KMS-11 (cell line): ENCODE results near the gene PCNX2.

Experiments
- H2AFZ ChIP-seq: fragments of 200-600 bp; sonication (generic); 2 replicates; pipeline ENCODE4 v1.6.1; 2016; ENCODE audit warnings: antibody characterized with exemption, mixed run types, low read depth
- H3K27ac ChIP-seq: fragments of 200-600 bp; sonication (generic); 2 replicates; pipeline ENCODE4 v1.6.1; 2016; ENCODE audit warnings: mild to moderate bottlenecking, mixed run types
- H3K27me3 ChIP-seq: fragments of 200-600 bp; sonication (generic); 2 replicates; pipeline ENCODE4 v1.6.1; 2017; ENCODE audit warnings: mild to moderate bottlenecking, low read depth, mixed run types, moderate library complexity; ENCODE audit not compliant: insufficient read depth
- H3K36me3 ChIP-seq: fragments of 200-600 bp; sonication (generic); 2 replicates; pipeline ENCODE4 v1.6.1; 2017; ENCODE audit warnings: mild to moderate bottlenecking, mixed run types; ENCODE audit not compliant: insufficient read depth
- H3K4me1 ChIP-seq: fragments of 200-600 bp; sonication (generic); 2 replicates; pipeline ENCODE4 v1.6.1; 2016; ENCODE audit warnings: mild to moderate bottlenecking, low read depth, mixed run types; ENCODE audit not compliant: poor library complexity, severe bottlenecking
- H3K4me2 ChIP-seq: fragments of 200-600 bp; sonication (generic); 2 replicates; pipeline ENCODE4 v1.7.0; 2016; ENCODE audit warnings: mild to moderate bottlenecking, mixed run types
- H3K4me3 ChIP-seq: fragments of 200-600 bp; sonication (generic); IDR thresholded peaks from 2 replicates; pipeline ENCODE4 v1.6.1; 2017; ENCODE audit warnings: low read depth, low read length, mixed read lengths; ENCODE audit not compliant: insufficient read depth
- H3K79me2 ChIP-seq: fragments of 200-600 bp; sonication (generic); 2 replicates; pipeline ENCODE4 v1.6.1; 2016; ENCODE audit warnings: low read depth, mixed run types; ENCODE audit not compliant: insufficient read depth
- H3K9ac ChIP-seq: fragments of 200-600 bp; sonication (generic); 2 replicates; pipeline ENCODE4 v1.6.1; 2016; ENCODE audit warnings: mild to moderate bottlenecking, mixed run types
- H4K20me1 ChIP-seq: fragments of 200-600 bp; sonication (generic); 2 replicates; pipeline ENCODE4 v1.6.1; 2016; ENCODE audit warnings: mild to moderate bottlenecking, mixed run types; ENCODE audit not compliant: insufficient read depth
- CTCF ChIP-seq: fragments of 200-600 bp; sonication (generic); conservative IDR thresholded peaks from 2 replicates; pipeline ENCODE4 v1.6.1; 2017; ENCODE audit warnings: low read depth, mild to moderate bottlenecking, antibody characterized with exemption, low read length, moderate library complexity, mixed read lengths

The PCNX2 gene

DNA sequence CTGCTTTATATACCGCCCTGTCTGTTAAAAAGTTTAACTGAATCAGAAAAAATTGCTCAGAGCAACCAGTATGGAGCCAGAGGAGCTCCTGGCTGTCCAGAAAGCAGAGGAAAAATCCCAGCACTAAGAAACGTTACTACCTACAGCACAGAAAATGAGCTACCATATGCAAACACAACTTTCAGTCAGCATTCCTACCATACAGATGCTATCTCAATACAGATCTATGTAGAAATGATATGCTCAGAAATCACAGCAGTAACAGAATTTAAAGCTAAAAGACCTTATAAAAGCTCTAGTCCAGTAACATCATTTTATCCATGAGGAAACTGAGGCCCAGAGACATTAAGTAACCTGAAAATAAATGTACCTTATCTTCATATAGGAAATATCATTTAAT is 38.7 kb downstream of the PCNX2 start:
- no peak overlapping the region for H2AFZ ChIP-seq
- no peak overlapping the region for H3K9ac ChIP-seq
- TF ChIP-seq CTCF: no peak
- H4K20me1 ChIP-seq: no peaks in the 10 kb centered on the region
- no peak overlapping the region for H3K4me2 ChIP-seq
- no peak overlapping the region for H3K4me3 ChIP-seq
- no peaks in the 10 kb centered on the region for H3K36me3 ChIP-seq
- H3K27ac ChIP-seq: no peak overlapping the region
- H3K27me3 ChIP-seq: no peaks in the 10 kb centered on the region
- no peaks in the 10 kb centered on the region for H3K4me1 ChIP-seq
- H3K79me2 ChIP-seq: no peaks in the 10 kb centered on the region

GRCh38 chr1:233256191-233256590 is 39.3 kb downstream of the PCNX2 start:
- Histone ChIP-seq H2AFZ (no peak overlapping the region), H3K4me2 (no peak overlapping the region), H4K20me1 (no peaks in the 10 kb centered on the region), H3K27ac (no peak overlapping the region), H3K79me2 (no peaks in the 10 kb centered on the region), H3K9ac (no peak overlapping the region), H3K4me3 (no peak overlapping the region), H3K4me1 (no peaks in the 10 kb centered on the region), H3K27me3 (no peaks in the 10 kb centered on the region), H3K36me3 (no peaks in the 10 kb centered on the region)
- TF ChIP-seq CTCF: no peak

DNA sequence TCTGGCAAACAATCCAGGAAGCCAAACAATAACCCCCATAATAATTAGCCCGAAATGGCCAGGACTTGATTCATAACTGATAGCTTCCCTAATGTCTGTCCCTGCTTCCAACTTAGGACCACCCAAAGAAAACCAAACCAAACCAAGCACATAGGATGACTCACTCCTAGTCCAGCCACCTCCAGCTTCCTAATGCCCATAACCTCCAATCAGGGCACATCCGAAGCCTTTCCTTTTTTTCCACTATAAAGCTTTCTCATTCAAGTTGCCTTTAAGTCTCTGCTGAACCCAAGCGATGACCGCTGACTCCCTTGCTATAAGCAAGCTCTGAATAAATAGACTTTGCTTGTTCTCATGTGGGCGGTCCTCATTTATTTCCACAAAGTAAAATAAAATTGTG is 40.4 kb downstream of the PCNX2 start:
- no peak overlapping the region for H2AFZ ChIP-seq
- H3K27ac ChIP-seq: no peak overlapping the region
- no peak overlapping the region for H3K4me3 ChIP-seq
- no peaks in the 10 kb centered on the region for H3K27me3 ChIP-seq
- no peak overlapping the region for H3K4me2 ChIP-seq
- H3K79me2 ChIP-seq: no peaks in the 10 kb centered on the region
- no peak overlapping the region for H3K9ac ChIP-seq
- no peak for TF ChIP-seq CTCF
- no peaks in the 10 kb centered on the region for H3K4me1 ChIP-seq
- no peaks in the 10 kb centered on the region for H3K36me3 ChIP-seq
- no peaks in the 10 kb centered on the region for H4K20me1 ChIP-seq

GRCh38 chr1:233253832-233254331 is 41.6 kb downstream of the PCNX2 start:
- H4K20me1 ChIP-seq: no peaks in the 10 kb centered on the region
- H3K4me3 ChIP-seq: no peak overlapping the region

More at GRCh38 chr1:233253832-233254331, 41.6 kb downstream of the PCNX2 start:
- H3K9ac ChIP-seq: no peak overlapping the region
- H3K27me3 ChIP-seq: no peaks in the 10 kb centered on the region
- no peaks in the 10 kb centered on the region for H3K36me3 ChIP-seq
- TF ChIP-seq CTCF: no peak
- no peak overlapping the region for H3K27ac ChIP-seq
- no peak overlapping the region for H2AFZ ChIP-seq
- H3K79me2 ChIP-seq: no peaks in the 10 kb centered on the region
- H3K4me2 ChIP-seq: no peak overlapping the region
- H3K4me1 ChIP-seq: no peaks in the 10 kb centered on the region
